Measurements from ENCODE around the gene MRPL10.

DNA sequence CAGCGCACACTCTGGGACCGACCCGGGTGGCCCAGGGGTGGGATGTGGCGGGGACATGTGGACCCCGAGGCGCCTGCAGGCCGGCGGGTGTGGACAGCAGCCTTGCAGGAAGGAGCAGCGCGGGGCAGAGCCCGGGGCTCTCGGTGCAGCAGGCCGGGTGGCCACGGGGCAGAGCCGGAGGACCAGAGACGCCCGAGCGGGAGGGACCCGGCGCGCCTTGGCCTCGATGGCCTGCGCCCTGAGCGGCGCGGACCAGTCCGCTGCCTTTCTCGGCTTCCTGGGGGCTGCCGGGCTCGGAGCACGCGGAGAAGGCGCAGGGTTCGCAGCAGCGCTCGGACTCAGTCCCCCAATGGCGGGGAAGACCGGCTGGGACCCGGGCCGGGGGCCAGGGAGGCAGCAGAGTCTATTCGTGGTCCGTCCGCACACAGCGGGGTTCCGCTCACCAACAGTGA, 53.1 kb downstream of the MRPL10 start:
- TF ChIP-seq, protein P1, sequence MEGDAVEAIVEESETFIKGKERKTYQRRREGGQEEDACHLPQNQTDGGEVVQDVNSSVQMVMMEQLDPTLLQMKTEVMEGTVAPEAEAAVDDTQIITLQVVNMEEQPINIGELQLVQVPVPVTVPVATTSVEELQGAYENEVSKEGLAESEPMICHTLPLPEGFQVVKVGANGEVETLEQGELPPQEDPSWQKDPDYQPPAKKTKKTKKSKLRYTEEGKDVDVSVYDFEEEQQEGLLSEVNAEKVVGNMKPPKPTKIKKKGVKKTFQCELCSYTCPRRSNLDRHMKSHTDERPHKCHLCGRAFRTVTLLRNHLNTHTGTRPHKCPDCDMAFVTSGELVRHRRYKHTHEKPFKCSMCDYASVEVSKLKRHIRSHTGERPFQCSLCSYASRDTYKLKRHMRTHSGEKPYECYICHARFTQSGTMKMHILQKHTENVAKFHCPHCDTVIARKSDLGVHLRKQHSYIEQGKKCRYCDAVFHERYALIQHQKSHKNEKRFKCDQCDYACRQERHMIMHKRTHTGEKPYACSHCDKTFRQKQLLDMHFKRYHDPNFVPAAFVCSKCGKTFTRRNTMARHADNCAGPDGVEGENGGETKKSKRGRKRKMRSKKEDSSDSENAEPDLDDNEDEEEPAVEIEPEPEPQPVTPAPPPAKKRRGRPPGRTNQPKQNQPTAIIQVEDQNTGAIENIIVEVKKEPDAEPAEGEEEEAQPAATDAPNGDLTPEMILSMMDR (IDR thresholded peaks at IDR 0.05), result no peak
- TF ChIP-seq POLR2A (IDR thresholded peaks at IDR 0.05), result no peak
- TF ChIP-seq POLR2AphosphoS5 (IDR thresholded peaks at IDR 0.05), result no peak

Measured in breast epithelium (tissue), 3 donors.